GM21390 (cell line): ENCODE results near the gene TEX35.

Source experiments
- ATAC-seq: cut with Tn5 transposase; IDR thresholded peaks from one replicate; pipeline ENCODE4 v1.9.1; 2021; ENCODE audit not compliant: unreplicated experiment

The TEX35 gene

DNA sequence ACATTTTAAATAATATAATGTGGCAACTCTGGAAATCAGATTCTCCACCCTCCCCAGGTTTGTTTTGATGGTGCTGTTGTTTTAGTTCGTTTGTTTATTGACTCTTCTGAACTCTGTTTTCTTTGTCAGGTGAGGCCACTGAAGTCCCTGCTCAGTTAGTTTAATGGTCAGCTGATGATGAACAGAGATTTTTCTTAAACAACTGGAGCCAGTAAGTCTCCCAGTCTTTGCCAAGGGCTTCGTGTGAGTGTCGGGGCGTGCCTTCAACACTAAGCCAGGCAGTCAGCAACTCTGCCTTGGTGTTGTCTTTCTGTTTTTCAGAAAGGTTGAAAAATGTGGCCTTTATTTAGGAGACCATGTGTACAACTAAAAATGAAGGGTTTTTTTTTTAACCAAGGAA lies 58.9 kb downstream of the TEX35 start:
- no peak for ATAC-seq
